SK-N-SH (cell line): Measurements from ENCODE around the gene OVOL1. TPM values are rescaled to one million over a fixed set of nuclear protein-coding genes. Genes with fewer than 3 reads are reported as not detected.
A peak's percentile ranks its signal among the peaks of the same experiment; 100 is the strongest.

Experiments
- CTCF ChIA-PET: fragments of 300-600, 350-600 bp; formaldehyde crosslinking; extraction: SDS; loops from one replicate; lab custom pipeline; 2021; lab: Yijun Ruan, JAX
- POLR2A ChIA-PET: fragments of 350-600 bp; sonication (Branson Sonifier 250); formaldehyde crosslinking; extraction: SDS; loops from one replicate; lab custom pipeline; 2020; ENCODE audit warnings: antibody characterized with exemption, inconsistent platforms; lab: Yijun Ruan, JAX
- DNase-seq: peaks from one replicate; pipeline ENCODE4 v3.0.0; 2012
- H2AFZ ChIP-seq: fragments of 200-600 bp; sonication (generic); 2 replicates; pipeline ENCODE4 v1.8.1; 2016; ENCODE audit warnings: antibody characterized with exemption, mild to moderate bottlenecking, low read depth
- H3F3A ChIP-seq: fragments of 200-600 bp; sonication (generic); replicated peaks from 2 replicates; pipeline ENCODE3; 2016; ENCODE audit warnings: antibody characterized with exemption, mild to moderate bottlenecking; ENCODE audit not compliant: insufficient read depth
- H3K27ac ChIP-seq, 2 experiments: fragments of 200-500 bp in 1 of 2; fragments of 200-600 bp in 1 of 2; sonication (Bioruptor generic) in 1 of 2; sonication (generic), shearing (Covaris generic) in 1 of 2; 2 replicates each; pipeline versions ENCODE4 v1.5.1 to v1.6.1; 2014 to 2016; ENCODE audit warnings: low read depth in 2 of 2, inconsistent platforms in 1 of 2, low read length in 1 of 2, mild to moderate bottlenecking in 1 of 2, mixed read lengths in 1 of 2
- H3K27me3 ChIP-seq: fragments of 200-600 bp; sonication (generic), shearing (Covaris generic); 2 replicates; pipeline ENCODE4 v1.6.1; 2016; ENCODE audit warnings: mixed run types; ENCODE audit not compliant: insufficient read depth
- H3K36me3 ChIP-seq, 2 experiments: fragments of 200-500 bp in 1 of 2; fragments of 200-600 bp in 1 of 2; sonication (Bioruptor generic) in 1 of 2; sonication (generic) in 1 of 2; replicated peaks in 1 of 2; 2 replicates each; pipeline versions ENCODE3 to v1.5.1; 2014 to 2016; ENCODE audit warnings: low read length in 1 of 2, mild to moderate bottlenecking in 1 of 2; ENCODE audit not compliant: insufficient read depth in 2 of 2, control insufficient read depth in 1 of 2
- H3K4me1 ChIP-seq, 2 experiments: fragments of 200-500 bp in 1 of 2; fragments of 200-600 bp in 1 of 2; sonication (Bioruptor generic) in 1 of 2; sonication (generic), shearing (Covaris generic) in 1 of 2; 2 replicates each; pipeline versions ENCODE4 v1.5.1 to v1.6.1; 2014 to 2016; ENCODE audit warnings: low read depth in 1 of 2, low read length in 1 of 2, mixed run types in 1 of 2; ENCODE audit not compliant: insufficient read depth in 2 of 2, control insufficient read depth in 1 of 2
- H3K4me2 ChIP-seq: fragments of 200-600 bp; sonication (generic), shearing (Covaris generic); 2 replicates; pipeline ENCODE4 v1.6.1; 2017; ENCODE audit warnings: mixed run types
- H3K4me3 ChIP-seq, 2 experiments: fragments of 200-500 bp in 1 of 2; fragments of 200-600 bp in 1 of 2; sonication (Bioruptor generic) in 1 of 2; sonication (generic), shearing (Covaris generic) in 1 of 2; 2 replicates each; pipeline versions ENCODE4 v1.5.1 to v1.8.1; 2014 to 2016; ENCODE audit warnings: low read depth in 2 of 2, inconsistent platforms in 1 of 2, low read length in 1 of 2, mild to moderate bottlenecking in 1 of 2, mixed read lengths in 1 of 2, moderate library complexity in 1 of 2
- H3K79me2 ChIP-seq: fragments of 200-600 bp; sonication (generic); 2 replicates; pipeline ENCODE4 v1.8.1; 2017; ENCODE audit warnings: mild to moderate bottlenecking; ENCODE audit not compliant: insufficient read depth
- H3K9ac ChIP-seq: fragments of 200-600 bp; sonication (generic); 2 replicates; pipeline ENCODE4 v1.6.1; 2017; ENCODE audit warnings: mixed run types
- H3K9me2 ChIP-seq: fragments of 200-600 bp; sonication (generic); 2 replicates; pipeline ENCODE4 v1.6.1; 2017; ENCODE audit warnings: mixed run types
- H3K9me3 ChIP-seq: fragments of 200-600 bp; sonication (generic); 2 replicates; pipeline ENCODE4 v1.6.1; 2017; ENCODE audit warnings: mixed run types, mild to moderate bottlenecking, moderate library complexity
- H4K20me1 ChIP-seq: fragments of 200-600 bp; sonication (generic); 2 replicates; pipeline ENCODE4 v1.6.1; 2017; ENCODE audit warnings: mild to moderate bottlenecking, mixed run types; ENCODE audit not compliant: insufficient read depth
- EZH2phosphoT487 ChIP-seq: fragments of 200-600 bp; sonication (generic); IDR thresholded peaks from 2 replicates; pipeline ENCODE4 v1.6.1; 2017; ENCODE audit warnings: low read depth, mixed run types, mild to moderate bottlenecking, antibody characterized with exemption, moderate library complexity, borderline replicate concordance
- FOSL2 ChIP-seq: IDR thresholded peaks from 2 replicates; pipeline ENCODE4 v1.4.0; 2012; ENCODE audit warnings: low read depth, mild to moderate bottlenecking, moderate library complexity, borderline replicate concordance
- FOXJ3 ChIP-seq: sonication (generic); formaldehyde crosslinking; IDR thresholded peaks from 2 replicates; pipeline ENCODE4 v1.5.1; 2020; ENCODE audit warnings: mild to moderate bottlenecking, missing genetic modification reagents
- FOXM1 ChIP-seq: IDR thresholded peaks from 2 replicates; pipeline ENCODE4 v1.4.0; 2012; ENCODE audit warnings: low read depth, mild to moderate bottlenecking
- IRF3 ChIP-seq: fragments of 150-350 bp; IDR thresholded peaks from 2 replicates; pipeline ENCODE4 v1.6.1; 2016; ENCODE audit warnings: mild to moderate bottlenecking, low read depth, low read length
- JUND ChIP-seq: IDR thresholded peaks from 2 replicates; pipeline ENCODE4 v1.4.0; 2012
- MAX ChIP-seq: IDR thresholded peaks from 2 replicates; pipeline ENCODE4 v1.4.0; 2012; ENCODE audit warnings: low read depth
- MEF2A ChIP-seq: IDR thresholded peaks from 2 replicates; pipeline ENCODE4 v1.4.0; 2012; ENCODE audit warnings: low read depth, borderline replicate concordance
- MXI1 ChIP-seq: IDR thresholded peaks from 2 replicates; pipeline ENCODE4 v1.6.1; 2012; ENCODE audit warnings: mild to moderate bottlenecking, low read depth, low read length, improper control_type of control experiment
- NRF1 ChIP-seq: IDR thresholded peaks from 2 replicates; pipeline ENCODE4 v1.6.1; 2012; ENCODE audit warnings: low read depth, mild to moderate bottlenecking, low read length
- RCOR1 ChIP-seq: fragments of 150-350 bp; IDR thresholded peaks from 2 replicates; pipeline ENCODE4 v1.6.1; 2017; ENCODE audit warnings: antibody characterized with exemption, low read length
- RFX5 ChIP-seq: IDR thresholded peaks from 2 replicates; pipeline ENCODE4 v1.6.1; 2012; ENCODE audit warnings: mild to moderate bottlenecking, improper control_type of control experiment, low read length
- RXRA ChIP-seq: IDR thresholded peaks from 2 replicates; pipeline ENCODE4 v1.4.0; 2012; ENCODE audit warnings: low read depth, mild to moderate bottlenecking, borderline replicate concordance
- TEAD4 ChIP-seq: IDR thresholded peaks from 2 replicates; pipeline ENCODE4 v1.4.0; 2012; ENCODE audit warnings: mild to moderate bottlenecking, borderline replicate concordance; ENCODE audit not compliant: insufficient read depth
- USF1 ChIP-seq: IDR thresholded peaks from 2 replicates; pipeline ENCODE4 v1.4.0; 2012; ENCODE audit warnings: low read depth, borderline replicate concordance
- USF2 ChIP-seq: fragments of 150-350 bp; IDR thresholded peaks from 2 replicates; pipeline ENCODE4 v1.6.1; 2017; ENCODE audit warnings: antibody characterized with exemption, low read length, low read depth, borderline replicate concordance
- WGBS: methylation state at CpG from one replicate; pipeline ENCODE4 v1.1.6; 2017; ENCODE audit warnings: low lambda C conversion rate; 5-methylcytosine and 5-hydroxymethylcytosine counted together
- polyA plus RNA-seq, 3 experiments: library from polyadenylated mRNA; depleted of rRNA; stranded (reverse); fragments of >200 nt; gene quantifications; 2 replicates each; pipeline ENCODE4 v1.2.3, GENCODE V29; 2012
- TF ChIP-seq, protein P1 (sequence below): fragments of 200-600 bp; sonication (generic); IDR thresholded peaks from 2 replicates; pipeline ENCODE4 v1.6.1; 2017; ENCODE audit warnings: antibody characterized with exemption, mild to moderate bottlenecking, moderate library complexity

OVOL1 gene
- polyA plus RNA-seq, 1 of the 3 experiments (the other 2 are of a cell fraction): not detected

- POLR2A ChIA-PET: no interaction called here
- Histone ChIP-seq H3K27me3 (peaks cover 16% of the 10 kb centered on the region), H3K4me1 (no peaks in the 10 kb centered on the region; a peak in 1 of 4 replicates), H3K79me2 (no peaks in the 10 kb centered on the region), H3K9ac (no peak overlapping the region), H2AFZ (no peak overlapping the region), H3F3A (no peaks in the 10 kb centered on the region), H3K9me2 (no peaks in the 10 kb centered on the region), H3K27ac (no peak overlapping the region), H4K20me1 (no peaks in the 10 kb centered on the region), H3K36me3 (no peaks in the 10 kb centered on the region), H3K4me3 (no peak overlapping the region), H3K9me3 (no peaks in the 10 kb centered on the region), H3K4me2 (no peak overlapping the region)
- peak; percentile 25 for DNase-seq
- TF ChIP-seq EZH2phosphoT487 (no peak), NRF1 (no peak), RXRA (no peak), TEAD4 (no peak), RCOR1 (no peak), JUND (no peak), FOSL2 (no peak), RFX5 (no peak), MEF2A (no peak), MXI1 (no peak), USF2 (no peak), FOXM1 (no peak), IRF3 (no peak)
- CTCF ChIA-PET: interaction anchor here (3.0 to 19.1 kb wide), 3 partner anchors 12 to 25 kb away, joined by 7 to 152 read pairs (median 43); partner anchors contain the start of gene AP5B1
- WGBS: 90% methylated on average over 6 of the region's 16 CpGs
Measured at GRCh38 chr11:65793144-65793581, 6.3 kb downstream of the OVOL1 start.

DNA sequence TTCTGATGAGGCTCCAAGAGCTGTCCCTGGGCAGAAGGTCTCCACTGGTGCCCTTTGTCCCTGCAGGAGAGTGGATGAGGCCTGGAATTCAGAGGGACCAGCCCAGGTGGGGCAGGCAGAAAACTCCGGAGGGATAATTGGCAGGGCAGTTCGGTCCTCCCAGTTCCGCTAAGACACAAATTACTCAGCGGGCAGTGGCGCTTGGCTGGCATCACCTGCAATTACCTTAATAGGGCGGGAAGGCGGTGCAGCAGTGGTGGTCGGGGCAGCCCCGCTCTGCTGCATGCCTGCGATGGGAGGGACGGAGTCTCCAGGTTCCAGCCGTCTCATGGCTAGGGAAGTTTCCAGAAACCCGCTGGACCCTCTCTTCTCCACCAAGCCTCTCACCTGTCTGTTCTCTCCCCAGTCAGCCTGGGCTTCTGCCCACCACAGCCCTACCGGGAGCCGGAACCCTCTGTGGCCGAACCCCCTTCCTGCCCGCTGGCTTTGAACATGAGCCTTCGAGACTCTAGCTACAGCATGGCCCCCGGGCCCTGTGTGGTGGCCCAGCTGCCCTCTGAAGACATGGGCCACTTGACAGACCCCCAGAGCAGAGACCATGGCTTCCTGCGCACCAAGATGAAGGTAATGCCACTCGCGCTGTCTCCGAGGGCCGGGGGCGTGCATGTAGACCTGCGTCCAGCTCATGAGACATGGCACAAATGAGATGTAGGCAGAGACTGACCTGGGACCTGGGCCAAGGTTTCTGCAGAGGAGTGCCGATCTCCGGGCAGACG, 7.0 kb downstream of the OVOL1 start:
- Histone ChIP-seq H3K9me3 (no peaks in the 10 kb centered on the region), H3K4me1 (no peaks in the 10 kb centered on the region; a peak in 1 of 4 replicates), H3K4me3 (no peak overlapping the region), H3K36me3 (no peaks in the 10 kb centered on the region), H3K4me2 (no peak overlapping the region)
- 75% methylated on average over 14 of the region's 29 CpGs for WGBS
- POLR2A ChIA-PET: no interaction called here
- TF ChIP-seq USF1: no peak
- no peak for TF ChIP-seq EZH2phosphoT487
- TF ChIP-seq, protein P1, sequence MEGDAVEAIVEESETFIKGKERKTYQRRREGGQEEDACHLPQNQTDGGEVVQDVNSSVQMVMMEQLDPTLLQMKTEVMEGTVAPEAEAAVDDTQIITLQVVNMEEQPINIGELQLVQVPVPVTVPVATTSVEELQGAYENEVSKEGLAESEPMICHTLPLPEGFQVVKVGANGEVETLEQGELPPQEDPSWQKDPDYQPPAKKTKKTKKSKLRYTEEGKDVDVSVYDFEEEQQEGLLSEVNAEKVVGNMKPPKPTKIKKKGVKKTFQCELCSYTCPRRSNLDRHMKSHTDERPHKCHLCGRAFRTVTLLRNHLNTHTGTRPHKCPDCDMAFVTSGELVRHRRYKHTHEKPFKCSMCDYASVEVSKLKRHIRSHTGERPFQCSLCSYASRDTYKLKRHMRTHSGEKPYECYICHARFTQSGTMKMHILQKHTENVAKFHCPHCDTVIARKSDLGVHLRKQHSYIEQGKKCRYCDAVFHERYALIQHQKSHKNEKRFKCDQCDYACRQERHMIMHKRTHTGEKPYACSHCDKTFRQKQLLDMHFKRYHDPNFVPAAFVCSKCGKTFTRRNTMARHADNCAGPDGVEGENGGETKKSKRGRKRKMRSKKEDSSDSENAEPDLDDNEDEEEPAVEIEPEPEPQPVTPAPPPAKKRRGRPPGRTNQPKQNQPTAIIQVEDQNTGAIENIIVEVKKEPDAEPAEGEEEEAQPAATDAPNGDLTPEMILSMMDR: no peak
- TF ChIP-seq FOXJ3 (CRISPR knock-in tag): no peak
- no peak for TF ChIP-seq RCOR1
- no peak for TF ChIP-seq TEAD4
- no peak for TF ChIP-seq MAX
- TF ChIP-seq, all 33 proteins: peak for 0
- Histone ChIP-seq H3F3A (no peaks in the 10 kb centered on the region), H3K9ac (no peak overlapping the region), H3K27me3 (peaks cover 9% of the 10 kb centered on the region), H3K27ac (no peak overlapping the region), H4K20me1 (no peaks in the 10 kb centered on the region), H2AFZ (no peak overlapping the region), H3K79me2 (no peaks in the 10 kb centered on the region), H3K9me2 (no peaks in the 10 kb centered on the region)
- peak; percentile 26 for DNase-seq
- CTCF ChIA-PET: interaction anchor here (0.7 to 19.1 kb wide), 4 partner anchors 12 to 196 kb away, joined by 3 to 152 read pairs (median 4); partner anchors contain the start of gene AP5B1
